GM23338 (cell line): ENCODE data around the gene SLX4IP.

Experiments used
- CTCF ChIP-seq, 2 experiments: fragments of 200-600 bp in 1 of 2; sonication (generic) in 1 of 2; conservative IDR thresholded peaks; 2 replicates each; pipeline versions ENCODE4 v1.5.1 to v1.6.1; 2016 to 2017; ENCODE audit warnings: antibody characterized with exemption in 2 of 2, low read depth in 2 of 2, mild to moderate bottlenecking in 2 of 2, moderate library complexity in 1 of 2
- EZH2 ChIP-seq: fragments of 200-600 bp; sonication (generic); IDR thresholded peaks from one replicate; pipeline ENCODE4 v1.8.0; 2017; ENCODE audit warnings: antibody characterized with exemption, mild to moderate bottlenecking, low read depth; ENCODE audit not compliant: unreplicated experiment
- EZH2phosphoT487 ChIP-seq: fragments of 200-600 bp; sonication (generic); IDR thresholded peaks from one replicate; pipeline ENCODE4 v1.8.1; 2018; ENCODE audit warnings: antibody characterized with exemption; ENCODE audit not compliant: unreplicated experiment
- NANOG ChIP-seq: IDR thresholded peaks from 2 replicates; pipeline ENCODE4 v1.6.1; 2016; ENCODE audit warnings: antibody characterized with exemption, borderline replicate concordance
- POLR2AphosphoS5 ChIP-seq: IDR thresholded peaks from 2 replicates; pipeline ENCODE4 v1.6.1; 2016; ENCODE audit warnings: antibody characterized with exemption, low read depth
- STAT1 ChIP-seq: IDR thresholded peaks from one replicate; pipeline ENCODE4 v1.6.1; 2016; ENCODE audit warnings: antibody characterized with exemption; ENCODE audit not compliant: unreplicated experiment
- ZNF331 ChIP-seq: fragments of 250-450 bp; sonication (Bioruptor Pico); IDR thresholded peaks from 2 replicates; pipeline ENCODE4 v1.5.0; 2020; ENCODE audit warnings: low read depth, mild to moderate bottlenecking, moderate library complexity
- TF ChIP-seq, protein P1 (sequence below): IDR thresholded peaks from one replicate; pipeline ENCODE4 v1.6.1; 2018; ENCODE audit warnings: antibody characterized with exemption; ENCODE audit not compliant: unreplicated experiment
- TF ChIP-seq, protein P2 (sequence below): IDR thresholded peaks from 2 replicates; pipeline ENCODE4 v1.6.1; 2016; ENCODE audit warnings: antibody characterized with exemption

GRCh38 chr20:10519361-10520046 is 84.4 kb downstream of the SLX4IP start:
- TF ChIP-seq EZH2phosphoT487: no peak
- TF ChIP-seq CTCF (conservative IDR thresholded peaks at IDR 0.05; ENCODE audit: low read depth in 2 of 2): no peak
- TF ChIP-seq EZH2: no peak
- TF ChIP-seq, protein P1, sequence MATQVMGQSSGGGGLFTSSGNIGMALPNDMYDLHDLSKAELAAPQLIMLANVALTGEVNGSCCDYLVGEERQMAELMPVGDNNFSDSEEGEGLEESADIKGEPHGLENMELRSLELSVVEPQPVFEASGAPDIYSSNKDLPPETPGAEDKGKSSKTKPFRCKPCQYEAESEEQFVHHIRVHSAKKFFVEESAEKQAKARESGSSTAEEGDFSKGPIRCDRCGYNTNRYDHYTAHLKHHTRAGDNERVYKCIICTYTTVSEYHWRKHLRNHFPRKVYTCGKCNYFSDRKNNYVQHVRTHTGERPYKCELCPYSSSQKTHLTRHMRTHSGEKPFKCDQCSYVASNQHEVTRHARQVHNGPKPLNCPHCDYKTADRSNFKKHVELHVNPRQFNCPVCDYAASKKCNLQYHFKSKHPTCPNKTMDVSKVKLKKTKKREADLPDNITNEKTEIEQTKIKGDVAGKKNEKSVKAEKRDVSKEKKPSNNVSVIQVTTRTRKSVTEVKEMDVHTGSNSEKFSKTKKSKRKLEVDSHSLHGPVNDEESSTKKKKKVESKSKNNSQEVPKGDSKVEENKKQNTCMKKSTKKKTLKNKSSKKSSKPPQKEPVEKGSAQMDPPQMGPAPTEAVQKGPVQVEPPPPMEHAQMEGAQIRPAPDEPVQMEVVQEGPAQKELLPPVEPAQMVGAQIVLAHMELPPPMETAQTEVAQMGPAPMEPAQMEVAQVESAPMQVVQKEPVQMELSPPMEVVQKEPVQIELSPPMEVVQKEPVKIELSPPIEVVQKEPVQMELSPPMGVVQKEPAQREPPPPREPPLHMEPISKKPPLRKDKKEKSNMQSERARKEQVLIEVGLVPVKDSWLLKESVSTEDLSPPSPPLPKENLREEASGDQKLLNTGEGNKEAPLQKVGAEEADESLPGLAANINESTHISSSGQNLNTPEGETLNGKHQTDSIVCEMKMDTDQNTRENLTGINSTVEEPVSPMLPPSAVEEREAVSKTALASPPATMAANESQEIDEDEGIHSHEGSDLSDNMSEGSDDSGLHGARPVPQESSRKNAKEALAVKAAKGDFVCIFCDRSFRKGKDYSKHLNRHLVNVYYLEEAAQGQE: no peak
- TF ChIP-seq POLR2AphosphoS5: no peak
- no peak for TF ChIP-seq STAT1
- TF ChIP-seq, protein P2, sequence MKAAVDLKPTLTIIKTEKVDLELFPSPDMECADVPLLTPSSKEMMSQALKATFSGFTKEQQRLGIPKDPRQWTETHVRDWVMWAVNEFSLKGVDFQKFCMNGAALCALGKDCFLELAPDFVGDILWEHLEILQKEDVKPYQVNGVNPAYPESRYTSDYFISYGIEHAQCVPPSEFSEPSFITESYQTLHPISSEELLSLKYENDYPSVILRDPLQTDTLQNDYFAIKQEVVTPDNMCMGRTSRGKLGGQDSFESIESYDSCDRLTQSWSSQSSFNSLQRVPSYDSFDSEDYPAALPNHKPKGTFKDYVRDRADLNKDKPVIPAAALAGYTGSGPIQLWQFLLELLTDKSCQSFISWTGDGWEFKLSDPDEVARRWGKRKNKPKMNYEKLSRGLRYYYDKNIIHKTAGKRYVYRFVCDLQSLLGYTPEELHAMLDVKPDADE: no peak
- no peak for TF ChIP-seq NANOG
- TF ChIP-seq ZNF331 (CRISPR knock-in tag): no peak
